Fibroblast of skin of right biceps (primary cell): ENCODE results near the gene TPP1.

Experiments
- DNase-seq: peaks from one replicate; pipeline ENCODE4 v3.0.0-alpha.2; 2013

TPP1 gene

DNA sequence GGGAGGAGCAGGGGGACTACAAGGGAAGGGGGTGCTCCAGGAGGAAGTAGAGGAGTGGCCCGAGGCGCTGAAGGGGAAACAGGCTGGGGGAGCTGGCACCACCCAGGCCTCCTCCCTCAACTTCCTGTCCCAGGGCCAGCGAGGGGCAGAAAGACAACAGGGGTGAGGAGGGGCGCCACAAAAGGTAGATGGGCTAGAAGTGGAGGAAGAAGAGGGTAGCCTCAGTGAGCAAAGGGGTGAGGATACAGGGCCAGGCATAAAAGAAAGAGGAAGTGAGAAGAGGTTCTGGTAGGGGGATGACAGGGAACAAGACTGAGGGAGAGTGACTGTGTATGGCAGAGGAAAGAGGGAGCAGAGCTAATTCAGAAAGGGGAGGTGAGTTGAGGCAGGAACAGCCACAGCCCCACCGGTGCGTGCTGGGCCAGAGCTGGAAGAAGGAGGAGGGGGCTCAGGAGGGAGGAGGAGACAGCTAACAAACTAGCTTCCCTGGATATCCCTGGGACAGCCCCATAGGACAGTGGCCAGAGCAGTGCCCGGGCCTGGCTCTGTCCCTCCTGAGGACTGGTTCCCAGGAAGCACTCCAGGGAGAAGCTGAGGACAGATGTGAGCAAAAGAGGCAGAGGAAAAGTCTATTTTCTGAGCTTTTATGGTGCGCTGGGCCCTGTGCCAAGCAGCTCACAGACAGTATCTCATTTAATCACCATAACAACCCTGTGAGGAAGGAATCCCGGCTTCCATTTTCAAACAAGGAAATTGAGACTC, 27.9 kb upstream of the TPP1 start:
- DNase-seq, result peak; percentile 74

DNA sequence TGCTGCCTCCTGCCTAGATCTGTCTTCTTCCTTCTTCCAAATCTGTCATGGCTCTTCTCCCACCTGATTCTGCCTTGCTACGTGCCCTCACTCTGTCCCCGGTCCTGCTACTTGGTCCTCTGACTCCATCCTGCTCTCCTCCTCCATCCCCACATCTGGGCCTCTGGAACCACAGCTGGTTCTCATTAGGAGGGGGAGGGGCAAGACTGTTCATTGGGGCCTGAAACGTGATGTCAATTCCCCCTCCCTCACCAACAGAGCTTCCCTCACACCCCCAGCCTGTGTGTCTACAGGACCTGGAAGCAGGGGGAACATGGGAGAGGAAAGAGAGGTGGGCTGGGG, 27.3 kb upstream of the TPP1 start:
- DNase-seq, result peak; percentile 86

GRCh38 chr11:6646071-6646470, 26.8 kb upstream of the TPP1 start:
- peak; percentile 65 for DNase-seq

GRCh38 chr11:6642957-6643356, 23.7 kb upstream of the TPP1 start:
- DNase-seq, result no peak

DNA sequence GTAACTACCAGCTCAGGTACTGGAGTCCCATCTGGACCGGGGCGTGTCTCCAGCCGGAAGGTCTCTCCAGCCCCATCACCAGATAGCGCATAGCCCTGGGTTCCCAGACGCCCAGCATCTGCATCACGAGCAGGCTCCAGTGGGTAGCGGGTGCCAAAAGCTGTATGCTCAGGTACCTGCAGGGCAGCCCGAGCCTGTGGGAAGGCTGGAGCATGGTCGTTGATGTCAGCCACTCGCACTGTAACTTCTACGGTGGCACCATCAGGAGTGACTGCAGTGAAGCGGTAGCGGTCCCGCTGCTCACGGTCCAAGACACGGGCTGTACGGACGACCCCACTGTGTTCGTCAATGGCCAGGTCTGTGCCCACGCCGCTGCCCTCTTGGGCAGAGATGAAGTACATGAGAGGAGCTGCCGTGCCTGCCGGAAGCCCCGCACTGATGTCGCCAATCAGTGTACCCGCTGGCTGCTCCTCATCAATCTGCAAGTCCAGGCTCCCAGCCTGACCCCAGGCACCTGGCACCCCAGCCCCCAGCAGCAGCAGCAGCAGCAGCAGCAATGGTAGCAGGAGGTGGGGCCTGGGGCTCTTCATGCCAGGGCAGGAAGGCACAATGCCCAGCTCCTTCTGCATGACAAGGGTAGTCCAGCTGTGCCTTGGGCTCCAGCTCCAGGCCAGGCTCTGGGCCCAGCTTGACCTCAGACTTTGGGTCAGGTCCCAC, 21.9 kb upstream of the TPP1 start:
- DNase-seq, result no peak

DNA sequence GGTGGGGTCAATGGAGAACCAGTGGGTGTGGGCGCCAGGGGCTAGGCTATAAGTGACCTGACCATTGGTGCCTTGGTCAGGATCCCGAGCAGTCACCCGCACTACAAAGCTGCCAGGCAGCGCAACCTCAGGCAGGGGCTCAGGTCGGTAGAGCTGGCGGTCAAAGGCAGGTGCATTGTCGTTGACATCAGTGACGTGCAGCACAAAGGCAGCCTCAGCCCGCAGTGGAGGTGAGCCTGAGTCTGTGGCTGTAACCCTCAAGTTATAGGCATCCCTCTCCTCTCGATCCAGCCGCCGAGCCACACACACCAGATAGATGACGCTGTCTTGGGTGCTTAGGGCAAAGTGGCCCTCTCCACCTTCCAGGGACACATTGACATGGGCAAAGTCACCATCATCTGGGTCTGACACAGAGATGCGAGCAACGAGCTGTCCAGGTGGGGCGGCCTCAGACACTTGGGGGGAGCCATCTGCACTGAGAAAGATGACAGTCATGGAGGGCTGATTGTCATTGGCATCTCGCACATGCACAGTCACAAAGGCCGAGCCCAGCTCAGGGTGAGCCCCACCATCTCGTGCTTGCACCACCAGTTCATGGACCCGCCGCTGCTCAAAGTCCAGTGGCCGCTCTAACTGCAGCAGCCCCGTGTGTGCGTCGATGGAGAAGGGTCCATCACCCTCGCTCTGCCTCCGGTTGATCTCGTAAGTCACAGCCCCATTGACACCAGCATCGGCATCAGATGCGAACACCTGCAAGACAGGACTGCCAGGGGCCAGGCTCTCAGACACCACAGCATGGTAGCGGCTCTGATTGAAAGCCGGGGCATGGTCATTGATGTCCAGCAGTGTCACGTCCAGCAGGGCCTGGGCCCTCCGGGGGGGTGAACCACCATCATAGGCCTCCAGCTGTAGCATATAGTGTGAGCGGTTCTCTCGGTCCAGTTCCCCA, 21.1 kb upstream of the TPP1 start:
- no peak for DNase-seq

DNA sequence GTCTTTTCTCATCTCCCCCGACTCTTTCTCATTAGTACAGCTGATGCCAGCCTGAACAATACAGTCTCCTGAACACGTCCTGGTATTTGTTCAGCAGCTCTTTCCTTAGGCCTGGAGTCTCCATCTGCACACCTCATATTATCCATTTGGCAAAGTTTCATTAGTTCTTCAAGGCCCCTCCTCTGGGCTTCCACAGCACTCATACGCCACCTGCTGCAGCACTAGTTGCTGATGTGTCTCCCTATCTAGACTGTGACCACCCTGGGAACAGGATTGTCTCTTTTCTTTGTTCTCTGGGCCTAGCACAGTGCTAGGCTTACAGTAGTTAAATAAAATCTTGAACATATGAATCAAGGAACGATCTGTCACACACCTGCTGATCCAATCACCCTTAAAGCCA, 19.2 kb upstream of the TPP1 start:
- DNase-seq, result no peak

DNA sequence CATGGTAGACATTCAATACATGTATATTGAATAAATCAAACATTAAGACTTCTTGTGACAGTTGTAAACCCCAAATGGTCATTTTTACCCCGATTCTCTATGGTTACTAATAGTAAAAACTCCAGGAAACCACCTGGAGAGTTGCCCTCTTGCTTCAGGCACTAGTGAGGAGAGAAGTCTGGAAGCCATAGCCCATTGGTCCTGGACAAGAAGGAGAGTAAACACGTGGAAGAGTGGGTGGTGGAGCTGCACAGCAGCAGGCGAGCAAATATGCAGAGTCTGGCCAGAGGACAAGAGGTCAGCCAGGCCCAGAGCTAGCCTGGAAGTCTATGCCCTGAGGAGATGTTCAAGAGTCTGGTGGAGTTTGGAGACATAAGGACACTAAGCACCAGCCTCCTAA, 18.6 kb upstream of the TPP1 start:
- no peak for DNase-seq

DNA sequence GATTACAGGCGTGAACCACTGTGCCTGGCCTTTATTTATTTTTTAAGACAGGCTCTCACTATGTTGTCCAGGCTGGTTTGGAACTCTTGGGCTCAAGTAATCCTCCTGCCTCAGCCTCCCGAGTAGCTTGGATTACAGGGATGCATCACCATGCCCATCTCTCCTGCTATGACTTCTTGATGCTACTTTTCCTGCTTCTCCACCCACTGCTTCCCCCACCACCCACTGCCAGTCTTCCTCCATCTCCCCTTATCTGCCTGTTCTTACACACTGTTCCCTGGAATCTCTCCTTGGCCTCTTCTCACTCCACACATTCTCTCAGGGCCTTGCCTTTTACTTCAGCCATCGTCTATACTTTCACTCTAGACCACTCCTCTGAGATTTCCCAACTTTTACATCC, 17.3 kb upstream of the TPP1 start:
- no peak for DNase-seq

GRCh38 chr11:6635082-6635932, 16.1 kb upstream of the TPP1 start:
- DNase-seq, result peak; percentile 33

GRCh38 chr11:6634534-6634933, 15.3 kb upstream of the TPP1 start:
- no peak for DNase-seq

GRCh38 chr11:6633422-6634408, 14.5 kb upstream of the TPP1 start:
- DNase-seq, result no peak

DNA sequence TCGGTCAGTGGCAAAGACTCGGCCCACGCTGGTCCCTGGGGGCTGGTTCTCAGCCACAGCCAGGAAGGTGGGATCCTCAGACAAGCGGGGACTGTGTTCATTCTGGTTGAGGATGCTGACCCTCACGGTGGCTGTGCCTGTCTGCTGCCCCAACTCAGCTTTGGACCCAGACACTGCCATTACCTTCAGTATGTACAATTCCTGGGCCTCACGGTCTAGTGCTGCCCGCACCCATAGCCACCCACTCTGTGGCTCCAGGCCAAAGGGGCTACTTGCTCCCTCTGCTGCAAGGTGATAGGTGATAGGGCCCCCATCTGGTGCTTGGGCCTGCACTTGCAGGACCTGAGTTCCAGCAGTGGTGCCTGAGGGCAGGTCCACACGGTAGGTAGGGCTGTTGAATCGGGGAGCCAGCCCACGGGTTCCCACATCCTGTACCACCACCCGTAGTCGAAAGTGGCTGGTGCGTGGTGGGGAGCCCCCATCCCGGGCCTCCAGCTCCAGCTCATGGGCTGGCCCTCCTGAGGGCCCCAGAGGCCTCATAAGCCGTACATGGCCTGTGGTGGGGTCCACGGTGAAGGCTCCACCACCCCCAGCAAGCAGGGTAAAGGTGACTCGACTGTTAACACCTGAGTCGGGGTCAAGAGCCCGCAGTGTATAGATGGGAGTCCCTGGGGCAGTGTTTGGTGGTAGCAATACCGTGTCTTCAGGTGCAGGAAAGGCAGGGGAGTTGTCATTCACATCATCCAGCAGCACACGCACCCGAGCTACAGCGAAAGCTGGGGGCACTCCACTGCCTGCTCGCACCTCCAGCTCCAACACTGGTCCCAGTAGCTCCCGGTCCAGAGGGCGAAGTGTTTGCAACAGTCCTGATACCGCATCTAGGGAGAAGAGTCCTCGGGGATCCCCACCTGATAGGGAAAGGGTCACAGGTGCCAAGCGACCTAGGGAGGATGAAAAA, 13.2 kb upstream of the TPP1 start:
- DNase-seq, result no peak

DNA sequence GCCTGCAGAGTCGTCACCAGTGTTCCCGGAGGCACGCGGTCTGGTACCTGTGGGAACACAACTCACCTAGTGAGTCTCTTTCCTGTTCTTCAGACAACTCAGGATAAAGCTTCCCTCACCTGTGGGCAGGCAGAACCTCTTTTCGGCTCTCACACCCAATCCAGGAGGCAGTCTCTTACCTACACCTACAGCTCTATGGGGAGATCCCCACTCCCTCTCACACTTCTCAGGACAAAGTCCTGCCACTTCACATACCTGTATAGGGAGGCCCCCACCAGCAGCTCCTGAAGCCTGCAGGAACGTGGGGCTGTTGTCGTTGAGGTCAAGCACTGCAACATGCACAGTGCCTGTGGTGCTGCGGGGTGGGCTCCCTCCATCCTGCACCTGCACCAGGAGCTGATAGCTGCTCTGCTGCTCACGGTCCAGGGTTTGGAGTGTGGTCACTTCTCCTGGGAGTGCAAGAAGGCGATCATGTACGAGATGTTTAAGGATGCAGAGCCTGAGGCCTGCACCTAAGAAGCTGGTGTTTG, 12.2 kb upstream of the TPP1 start:
- no peak for DNase-seq

DNA sequence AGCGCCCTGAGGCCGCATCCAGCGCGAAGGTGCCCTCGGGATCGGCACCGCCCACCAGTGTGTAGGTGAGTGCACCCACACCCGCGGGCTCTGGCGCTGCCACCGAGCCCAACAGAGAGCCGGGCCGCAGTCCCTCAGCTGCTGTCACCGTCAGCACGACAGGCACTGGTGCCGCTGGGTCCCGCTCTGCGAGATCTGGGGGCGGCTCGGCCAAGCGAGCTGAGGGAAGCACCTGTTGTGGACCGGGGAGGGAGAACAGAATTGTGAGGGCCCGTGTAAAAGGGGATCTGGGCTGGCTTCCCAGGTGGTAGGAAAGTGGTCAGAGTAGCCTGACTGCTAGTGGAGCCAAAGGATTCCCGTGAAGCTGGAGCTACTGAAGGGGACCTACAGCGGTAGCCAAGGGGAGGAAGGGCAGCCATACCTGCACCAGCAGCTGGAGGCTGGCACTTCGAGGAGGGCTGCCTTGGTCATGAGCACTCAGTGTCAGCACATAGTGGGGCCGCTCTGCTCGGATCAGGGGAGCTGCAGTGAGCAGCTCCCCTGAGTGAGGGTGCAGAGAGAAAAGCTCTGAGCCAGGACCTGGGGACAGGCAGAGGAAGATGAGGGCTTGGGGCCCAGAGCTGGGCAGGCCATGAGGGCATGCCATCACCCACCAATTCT, 11.5 kb upstream of the TPP1 start:
- no peak for DNase-seq

GRCh38 chr11:6629892-6630631, 10.8 kb upstream of the TPP1 start:
- no peak for DNase-seq

DNA sequence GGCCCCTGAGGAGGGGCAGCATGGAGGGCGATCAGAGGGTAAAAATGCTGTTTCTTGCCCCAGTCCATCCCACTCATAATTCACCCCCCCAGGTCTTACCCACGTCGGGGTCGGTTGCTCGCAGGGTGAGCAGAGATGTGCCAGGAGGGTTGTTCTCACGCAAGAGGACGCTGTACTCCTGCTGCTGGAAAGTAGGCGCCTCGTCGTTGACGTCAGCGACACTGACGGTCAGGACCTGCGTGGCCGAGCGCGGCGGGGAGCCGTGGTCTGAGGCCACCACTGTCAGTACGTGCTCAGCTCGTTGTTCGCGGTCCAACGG, 10.3 kb upstream of the TPP1 start:
- no peak for DNase-seq

DNA sequence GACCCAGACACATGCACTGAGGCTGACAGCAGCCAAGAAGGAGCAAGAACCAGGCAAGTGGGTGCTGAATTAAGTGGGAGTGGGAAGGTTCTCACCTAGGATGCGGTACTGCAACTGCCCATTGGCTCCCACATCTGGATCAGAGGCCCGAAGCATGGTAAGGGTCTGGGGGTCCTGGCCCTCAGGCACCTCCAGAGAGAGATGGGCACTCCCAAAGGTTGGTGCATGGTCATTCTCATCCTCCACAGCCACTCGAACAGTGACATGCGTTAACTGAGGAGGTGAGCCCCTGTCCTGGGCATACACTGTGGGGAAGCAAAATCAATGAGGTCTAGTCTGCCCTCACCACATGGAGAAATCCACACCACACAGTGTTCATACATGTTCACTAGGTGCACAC, 9.3 kb upstream of the TPP1 start:
- DNase-seq, result no peak

GRCh38 chr11:6627762-6628241, 8.6 kb upstream of the TPP1 start:
- DNase-seq, result no peak
